GM23248 (cell line): ENCODE measurements around the gene RNF152.

Experiments used
- EZH2 ChIP-seq: fragments of 200-600 bp; sonication (generic); IDR thresholded peaks from 2 replicates; pipeline ENCODE4 v1.6.1; 2018; ENCODE audit warnings: antibody characterized with exemption, mild to moderate bottlenecking; ENCODE audit not compliant: insufficient read depth, poor library complexity, severe bottlenecking
- EZH2phosphoT487 ChIP-seq: fragments of 200-600 bp; sonication (generic); IDR thresholded peaks from 2 replicates; pipeline ENCODE4 v1.6.1; 2018; ENCODE audit warnings: antibody characterized with exemption, moderate library complexity, mild to moderate bottlenecking, low read depth; ENCODE audit not compliant: insufficient read depth

DNA sequence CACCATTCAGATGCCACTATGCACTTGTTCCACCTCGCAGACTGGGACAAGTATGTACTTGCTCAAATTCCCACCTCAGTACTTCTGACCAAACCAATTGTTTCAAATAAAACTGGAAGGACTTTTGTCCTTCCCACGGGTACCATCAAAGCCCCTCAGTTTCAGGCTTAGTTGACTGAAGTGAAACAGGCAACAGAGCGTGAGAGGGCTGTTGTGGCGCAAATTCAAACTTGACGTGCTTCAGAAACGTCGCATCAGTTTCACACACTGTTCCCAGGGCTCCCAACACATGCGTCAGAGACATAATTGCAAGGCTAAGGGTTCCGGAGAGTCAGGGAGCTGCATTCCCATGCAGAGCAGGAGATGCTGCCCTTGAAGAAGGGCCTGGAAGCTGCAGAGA, 33.7 kb downstream of the RNF152 start:
- TF ChIP-seq EZH2phosphoT487 (no peak), EZH2 (no peak)
